Lung (tissue), 12 donors: ENCODE measurements around the gene EFNA2. TPM values are rescaled to one million over a fixed set of nuclear protein-coding genes. Genes with fewer than 3 reads are reported as not detected.
A peak's percentile ranks its signal among the peaks of the same experiment; 100 is the strongest.

ENCODE experiments used
- ATAC-seq: fragments of 200-7000 bp; cut with Tn5 transposase; one replicate; pipeline ENCODE4 v1.9.1; 2020; ENCODE audit warnings: moderate number of reproducible peaks; ENCODE audit not compliant: insufficient read depth, low FRiP score
- DNase-seq, 3 donors: peaks; one replicate each; pipeline ENCODE4 v3.0.0-alpha.2; 2013 to 2017
- H3K27ac ChIP-seq, 2 donors: one replicate each; pipeline ENCODE4 v1.5.1; 2013; ENCODE audit warnings: mild to moderate bottlenecking in 2 of 2, moderate library complexity in 2 of 2, control low read depth in 1 of 2, inconsistent platforms in 1 of 2, low read depth in 1 of 2, low read length in 1 of 2
- H3K27me3 ChIP-seq, 3 donors: one replicate each; pipeline ENCODE4 v1.5.1; 2013; ENCODE audit warnings: low read length in 2 of 3; ENCODE audit not compliant: control insufficient read depth in 3 of 3, insufficient read depth in 3 of 3
- H3K36me3 ChIP-seq, 4 donors: one replicate each; pipeline ENCODE4 v1.5.1; 2013; ENCODE audit warnings: low read length in 4 of 4, mild to moderate bottlenecking in 1 of 4, moderate library complexity in 1 of 4; ENCODE audit not compliant: control insufficient read depth in 4 of 4, insufficient read depth in 4 of 4
- H3K4me1 ChIP-seq, 5 donors: one replicate each; pipeline ENCODE4 v1.5.1; 2013; ENCODE audit warnings: low read length in 5 of 5, mild to moderate bottlenecking in 2 of 5, moderate library complexity in 1 of 5; ENCODE audit not compliant: control insufficient read depth in 5 of 5, insufficient read depth in 5 of 5
- H3K4me3 ChIP-seq: one replicate; pipeline ENCODE4 v1.5.1; 2013; ENCODE audit warnings: mild to moderate bottlenecking, control low read depth, moderate library complexity
- H3K9ac ChIP-seq, 2 donors: one replicate each; pipeline ENCODE4 v1.5.1; 2013; ENCODE audit warnings: low read length in 2 of 2, control low read depth in 1 of 2; ENCODE audit not compliant: insufficient read depth in 1 of 2
- H3K9me3 ChIP-seq, 4 donors: one replicate each; pipeline ENCODE4 v1.5.1; 2013; ENCODE audit warnings: low read length in 3 of 4, mild to moderate bottlenecking in 1 of 4, moderate library complexity in 1 of 4; ENCODE audit not compliant: control insufficient read depth in 4 of 4, insufficient read depth in 3 of 4
- WGBS, 2 donors: extraction: QIAGEN DNeasy Blood & Tissue Kit; methylation state at CpG; one replicate each; pipeline ENCODE4 v1.1.7; 2013; 5-methylcytosine and 5-hydroxymethylcytosine counted together
- polyA plus RNA-seq, 2 donors: library from polyadenylated mRNA; stranded (reverse); fragments of 200-250 nt; gene quantifications; one replicate each; pipeline ENCODE4 v1.2.1, GENCODE V29; 2013
- total RNA-seq, 2 donors: library from RNA; depleted of rRNA in 1 of 2; stranded (reverse); fragments of >200 nt in 1 of 2; gene quantifications; one replicate each; pipeline ENCODE4 v1.2.1, GENCODE V29; 2014 to 2021
- TF ChIP-seq, protein P1 (sequence below): IDR thresholded peaks from 2 replicates; pipeline ENCODE4 v1.5.1; 2012; ENCODE audit warnings: mild to moderate bottlenecking; ENCODE audit errors: control extremely low read depth, extremely low read depth
- donor health status: control.
- donor health status: control.
- donor health status: Bipolar disorder and iron deficiency.
- donor health status: healthy.
- donor health status: DM: yes; HTN: yes; CAD: no.

Gene EFNA2
- total and polyA plus RNA-seq, 4 donors: 0.37 TPM; not detected in 3

DNA sequence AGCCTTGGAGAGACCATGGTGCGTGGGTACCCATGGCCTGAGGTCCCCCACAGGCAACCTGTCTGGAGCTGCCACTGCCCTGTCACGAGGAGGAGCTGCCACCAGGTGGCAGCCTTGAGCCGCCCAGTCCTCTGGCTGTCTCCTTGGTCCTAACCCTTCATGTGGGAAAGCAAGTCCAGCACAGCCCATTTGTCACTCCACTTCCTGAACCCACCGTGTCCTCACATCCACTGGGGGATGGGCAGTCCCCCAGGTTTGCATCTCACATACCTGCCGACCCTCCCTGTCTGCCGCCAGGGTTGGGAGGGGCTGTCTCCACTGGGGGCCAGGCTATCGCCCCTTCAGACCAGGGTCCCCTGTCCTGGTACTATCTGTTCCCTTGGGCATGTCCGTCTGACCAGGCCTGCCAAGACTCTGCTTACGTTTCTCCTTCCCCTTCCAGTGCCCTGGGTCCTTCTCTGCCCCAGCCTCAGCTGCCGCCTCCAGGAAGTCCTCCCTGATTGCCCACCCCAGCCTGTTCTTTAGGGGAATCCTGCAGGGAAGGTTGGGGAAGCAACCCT lies 5.8 kb upstream of the EFNA2 start:
- Histone ChIP-seq H3K27ac (no peak overlapping the region), H3K4me3 (no peak overlapping the region), H3K36me3 (peaks cover 0 to 13% (median 4%) of the 10 kb centered on the region in 4 donors), H3K9ac (no peak overlapping the region), H3K4me1 (peaks cover 0 to 15% (median 4%) of the 10 kb centered on the region in 5 donors), H3K27me3 (peaks cover 0 to 6% (median 4%) of the 10 kb centered on the region in 3 donors), H3K9me3 (no peaks in the 10 kb centered on the region)
- ATAC-seq (no peak), DNase-seq (peak; percentile 86 to 90 (median 90))
- TF ChIP-seq, protein P1, sequence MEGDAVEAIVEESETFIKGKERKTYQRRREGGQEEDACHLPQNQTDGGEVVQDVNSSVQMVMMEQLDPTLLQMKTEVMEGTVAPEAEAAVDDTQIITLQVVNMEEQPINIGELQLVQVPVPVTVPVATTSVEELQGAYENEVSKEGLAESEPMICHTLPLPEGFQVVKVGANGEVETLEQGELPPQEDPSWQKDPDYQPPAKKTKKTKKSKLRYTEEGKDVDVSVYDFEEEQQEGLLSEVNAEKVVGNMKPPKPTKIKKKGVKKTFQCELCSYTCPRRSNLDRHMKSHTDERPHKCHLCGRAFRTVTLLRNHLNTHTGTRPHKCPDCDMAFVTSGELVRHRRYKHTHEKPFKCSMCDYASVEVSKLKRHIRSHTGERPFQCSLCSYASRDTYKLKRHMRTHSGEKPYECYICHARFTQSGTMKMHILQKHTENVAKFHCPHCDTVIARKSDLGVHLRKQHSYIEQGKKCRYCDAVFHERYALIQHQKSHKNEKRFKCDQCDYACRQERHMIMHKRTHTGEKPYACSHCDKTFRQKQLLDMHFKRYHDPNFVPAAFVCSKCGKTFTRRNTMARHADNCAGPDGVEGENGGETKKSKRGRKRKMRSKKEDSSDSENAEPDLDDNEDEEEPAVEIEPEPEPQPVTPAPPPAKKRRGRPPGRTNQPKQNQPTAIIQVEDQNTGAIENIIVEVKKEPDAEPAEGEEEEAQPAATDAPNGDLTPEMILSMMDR: peak; percentile 84
- 35 to 38% methylated on average over 10 of the region's 10 CpGs for WGBS, 2 donors

DNA sequence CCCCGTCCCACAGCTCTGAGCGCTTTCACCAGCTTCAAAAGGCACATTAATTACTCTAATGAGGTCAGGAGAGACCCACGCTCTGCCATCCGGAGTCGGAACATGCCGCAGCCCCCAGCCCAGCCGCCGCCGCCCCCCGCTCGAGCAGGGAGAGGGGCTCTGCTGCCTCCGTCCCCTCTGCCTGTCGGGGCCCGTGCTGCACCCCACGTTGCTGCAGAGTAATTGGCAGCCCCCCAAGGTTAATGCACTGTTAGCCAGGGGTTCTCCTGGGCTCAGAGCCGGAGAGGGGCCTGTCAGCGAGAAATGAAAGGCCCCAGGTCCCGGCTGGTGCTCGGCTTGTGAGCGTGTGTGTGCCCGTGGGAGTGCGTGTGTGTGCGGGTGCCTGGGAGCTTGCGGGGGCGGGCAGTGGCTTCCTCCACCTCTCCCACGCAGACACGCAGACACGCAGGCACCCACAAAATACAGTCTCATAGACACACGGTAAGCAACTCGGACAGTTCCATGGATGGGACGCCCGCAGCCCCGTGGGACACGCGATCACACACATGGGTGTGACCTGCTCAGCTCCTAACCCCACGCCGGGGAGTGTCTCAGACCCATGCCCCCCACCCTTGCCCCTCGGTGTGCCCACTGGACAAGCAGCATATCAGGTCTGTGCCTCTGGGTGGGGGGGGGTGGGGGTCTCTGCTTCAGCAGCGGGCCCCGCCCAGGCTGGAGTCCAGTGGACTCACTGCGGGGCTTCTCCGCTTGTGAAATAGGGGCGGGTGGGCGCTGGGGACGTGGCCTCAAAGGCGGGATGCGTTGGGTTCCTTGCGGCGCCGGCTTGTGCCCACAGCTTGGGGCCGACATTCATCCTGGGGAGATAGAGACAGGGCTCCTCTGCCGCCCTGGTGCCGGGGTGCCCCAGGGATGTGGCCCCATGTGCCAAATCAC lies 4.8 kb upstream of the EFNA2 start:
- TF ChIP-seq, protein P1: no peak
- Histone ChIP-seq H3K9ac (no peak overlapping the region), H3K9me3 (no peaks in the 10 kb centered on the region), H3K27ac (no peak overlapping the region), H3K27me3 (peaks cover 0 to 9% (median 4%) of the 10 kb centered on the region in 3 donors), H3K36me3 (peaks cover 0 to 11% (median 2%) of the 10 kb centered on the region in 4 donors), H3K4me1 (peaks cover 0 to 12% (median 4%) of the 10 kb centered on the region in 5 donors), H3K4me3 (no peak overlapping the region)
- DNase-seq (no peak), ATAC-seq (no peak)
- 92% methylated on average over 53 of the region's 53 CpGs for WGBS, 2 donors

DNA sequence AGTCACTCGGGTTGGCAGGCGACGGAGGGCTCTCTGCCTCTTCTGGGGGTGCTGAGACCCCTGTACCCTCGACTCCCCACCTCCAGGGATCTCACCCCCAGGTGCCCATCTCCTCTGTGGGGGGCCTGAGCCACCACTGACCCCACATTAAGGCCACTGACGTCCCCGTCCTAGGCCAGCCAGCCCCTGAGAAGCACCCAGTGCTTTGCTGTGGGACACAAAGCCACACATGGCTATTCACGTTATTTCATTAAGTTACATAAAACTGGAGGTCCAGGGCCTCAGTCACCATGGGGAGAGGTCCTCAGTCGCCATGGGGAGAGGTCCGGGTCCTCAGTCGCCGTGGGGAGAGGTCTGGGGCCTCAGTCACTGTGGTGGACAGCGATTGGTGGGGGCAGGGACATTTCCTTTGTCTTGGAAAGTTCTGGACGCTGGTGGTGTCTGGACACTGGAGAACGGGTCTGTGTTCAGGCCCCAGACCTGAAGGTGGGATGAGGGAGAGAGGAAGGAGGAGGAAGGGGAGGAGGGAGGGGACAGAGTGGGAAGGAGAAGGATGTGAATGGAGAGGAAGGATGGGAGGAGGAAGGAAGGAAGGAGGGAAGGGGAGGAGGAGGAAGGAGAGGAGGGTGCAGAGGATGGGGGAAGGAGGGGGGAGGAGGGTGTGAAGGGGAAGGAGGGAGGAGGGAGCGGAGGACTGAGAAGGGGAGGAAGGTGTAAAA lies 3.9 kb upstream of the EFNA2 start:
- 68 to 69% methylated on average over 13 to 15 of the region's 15 CpGs for WGBS, 2 donors
- ATAC-seq: no peak
- no peak for DNase-seq
- Histone ChIP-seq H3K9ac (no peak overlapping the region), H3K36me3 (peaks cover 0 to 11% (median 2%) of the 10 kb centered on the region in 4 donors), H3K9me3 (no peaks in the 10 kb centered on the region), H3K27ac (no peak overlapping the region), H3K4me3 (no peak overlapping the region), H3K4me1 (peaks cover 0 to 7% (median 0%) of the 10 kb centered on the region in 5 donors), H3K27me3 (peaks cover 0 to 14% (median 4%) of the 10 kb centered on the region in 3 donors)
- TF ChIP-seq, protein P1: no peak
